ENCODE results near the gene CCNL2.
"Not testable (repeated sequence)": the region's sequence is repeated elsewhere in the genome, so short reads cannot be mapped to it uniquely, and the experiment has no call there.

CCNL2 gene

GRCh38 chr1:1373051-1373814 is 25.9 kb downstream of the CCNL2 start:
- Histone ChIP-seq H3K27ac (no peak overlapping the region), H3K4me3 (peak overlapping the region; percentile 87), H3K36me3 (ENCODE audit: insufficient read depth, low read length) (no peaks in the 10 kb centered on the region; the same call in 1 of the 2 replicates), H3K9me3 (ENCODE audit: low read depth, low read length) (no peaks in the 10 kb centered on the region), H3K9ac (ENCODE audit: insufficient read length) (peak overlapping the region; percentile 96)
- DNase-seq (ENCODE audit: low read depth, low spot score): no peak
- TF ChIP-seq POLR2AphosphoS5 (IDR thresholded peaks at IDR 0.05; ENCODE audit: borderline replicate concordance, low read depth, low read length) (no peak), EZH2 (IDR thresholded peaks at IDR 0.05) (no peak), FOXP2 (optimal IDR thresholded peaks at IDR 0.05; ENCODE audit: control extremely low read depth, extremely low read length, insufficient read depth) (no peak)

GRCh38 chr1:1371746-1372711 is 27.1 kb downstream of the CCNL2 start:
- no peak overlapping the region for H3K9ac ChIP-seq (ENCODE audit: insufficient read length)
- H3K9me3 ChIP-seq (ENCODE audit: low read depth, low read length): 0 out of 2 replicates have a peak, but pooled peaks cover 3% of the 10 kb centered on the region
- H3K27ac ChIP-seq: no peak overlapping the region
- no peak for TF ChIP-seq POLR2AphosphoS5 (IDR thresholded peaks at IDR 0.05; ENCODE audit: borderline replicate concordance, low read depth, low read length)
- no peak overlapping the region for H3K4me3 ChIP-seq
- no peaks in the 10 kb centered on the region; the same call in 1 of the 2 replicates for H3K36me3 ChIP-seq (ENCODE audit: insufficient read depth, low read length)
- DNase-seq (ENCODE audit: low read depth, low spot score): no peak

- Histone ChIP-seq H3K4me3 (no peak overlapping the region), H3K9ac (ENCODE audit: insufficient read length) (no peak overlapping the region), H3K9me3 (ENCODE audit: low read depth, low read length) (0 out of 2 replicates have a peak, but pooled peaks cover 3% of the 10 kb centered on the region), H3K27ac (no peak overlapping the region), H3K36me3 (ENCODE audit: insufficient read depth, low read length) (no peaks in the 10 kb centered on the region; the same call in 1 of the 2 replicates)
- no peak for DNase-seq (ENCODE audit: low read depth, low spot score)
- TF ChIP-seq FOXP2 (optimal IDR thresholded peaks at IDR 0.05; ENCODE audit: control extremely low read depth, extremely low read length, insufficient read depth) (no peak), POLR2AphosphoS5 (IDR thresholded peaks at IDR 0.05; ENCODE audit: borderline replicate concordance, low read depth, low read length) (no peak), EZH2 (IDR thresholded peaks at IDR 0.05) (no peak)
Measured at GRCh38 chr1:1371364-1371745, 27.8 kb downstream of the CCNL2 start.

GRCh38 chr1:1370771-1371300 is 28.3 kb downstream of the CCNL2 start:
- Histone ChIP-seq H3K9me3 (ENCODE audit: low read depth, low read length) (0 out of 2 replicates have a peak, but pooled peaks cover 3% of the 10 kb centered on the region), H3K9ac (ENCODE audit: insufficient read length) (no peak overlapping the region), H3K4me3 (no peak overlapping the region), H3K36me3 (ENCODE audit: insufficient read depth, low read length) (no peaks in the 10 kb centered on the region; the same call in 1 of the 2 replicates), H3K27ac (no peak overlapping the region)
- no peak for DNase-seq (ENCODE audit: low read depth, low spot score)
- no peak for TF ChIP-seq POLR2AphosphoS5 (IDR thresholded peaks at IDR 0.05; ENCODE audit: borderline replicate concordance, low read depth, low read length)
- TF ChIP-seq EZH2 (IDR thresholded peaks at IDR 0.05): no peak
- no peak for TF ChIP-seq FOXP2 (optimal IDR thresholded peaks at IDR 0.05; ENCODE audit: control extremely low read depth, extremely low read length, insufficient read depth)

GRCh38 chr1:1370094-1370493 is 29.0 kb downstream of the CCNL2 start:
- DNase-seq (ENCODE audit: low read depth, low spot score); H3K9ac ChIP-seq (ENCODE audit: insufficient read length); H3K9me3 ChIP-seq (ENCODE audit: low read depth, low read length); H3K27ac ChIP-seq; H3K36me3 ChIP-seq (ENCODE audit: insufficient read depth, low read length); H3K4me3 ChIP-seq: not testable (repeated sequence)

GRCh38 chr1:1367315-1367714 is 31.8 kb downstream of the CCNL2 start:
- no peak for TF ChIP-seq EZH2 (IDR thresholded peaks at IDR 0.05)
- TF ChIP-seq FOXP2 (optimal IDR thresholded peaks at IDR 0.05; ENCODE audit: control extremely low read depth, extremely low read length, insufficient read depth): no peak
- no peak for TF ChIP-seq POLR2AphosphoS5 (IDR thresholded peaks at IDR 0.05; ENCODE audit: borderline replicate concordance, low read depth, low read length)
- Histone ChIP-seq H3K27ac (no peak overlapping the region), H3K36me3 (ENCODE audit: insufficient read depth, low read length) (no peaks in the 10 kb centered on the region), H3K9me3 (ENCODE audit: low read depth, low read length) (0 out of 2 replicates have a peak, but pooled peaks cover 3% of the 10 kb centered on the region), H3K9ac (ENCODE audit: insufficient read length) (no peak overlapping the region), H3K4me3 (no peak overlapping the region)
- DNase-seq (ENCODE audit: low read depth, low spot score): no peak

- Histone ChIP-seq H3K36me3 (ENCODE audit: insufficient read depth, low read length) (no peaks in the 10 kb centered on the region), H3K4me3 (no peak overlapping the region), H3K9ac (ENCODE audit: insufficient read length) (no peak overlapping the region), H3K27ac (no peak overlapping the region), H3K9me3 (ENCODE audit: low read depth, low read length) (0 out of 2 replicates have a peak, but pooled peaks cover 3% of the 10 kb centered on the region)
- TF ChIP-seq POLR2AphosphoS5 (IDR thresholded peaks at IDR 0.05; ENCODE audit: borderline replicate concordance, low read depth, low read length): no peak
- TF ChIP-seq FOXP2 (optimal IDR thresholded peaks at IDR 0.05; ENCODE audit: control extremely low read depth, extremely low read length, insufficient read depth): no peak
- TF ChIP-seq EZH2 (IDR thresholded peaks at IDR 0.05): no peak
- DNase-seq (ENCODE audit: low read depth, low spot score): no peak
Measured at GRCh38 chr1:1366699-1367066, 32.5 kb downstream of the CCNL2 start.
